ENCODE measurements around the gene CUX1. TPM values are rescaled to one million over a fixed set of nuclear protein-coding genes. Genes with fewer than 3 reads are reported as not detected.

Gene CUX1
- total RNA-seq, 2 donors from 2014 or later, result 42.0 to 47.5 TPM

- Histone ChIP-seq H3K27ac (no peak overlapping the region), H3K36me3 (replicated peaks in 1 of 2; ENCODE audit: insufficient read depth in 1 of 2, low read depth in 2 of 2) (no peaks in the 10 kb centered on the region), H3K9me3 (no peaks in the 10 kb centered on the region), H3K4me1 (peaks cover 6% of the 10 kb centered on the region), H3K4me3 (no peak overlapping the region), H3K27me3 (no peaks in the 10 kb centered on the region)
- no peak for TF ChIP-seq CTCF (IDR thresholded peaks at IDR 0.05)
- no peak for TF ChIP-seq POLR2A (IDR thresholded peaks at IDR 0.05)
- 80 to 93% methylated on average over 7 of the region's 7 CpGs for WGBS, 2 donors
- DNase-seq, result no peak
- intact Hi-C loops (cut with DNase I), result no loop called here
- ATAC-seq, result no peak
These were observed 79.5 kb downstream of the CUX1 start for GRCh38 chr7:101896941-101897340.

- ATAC-seq (no peak), DNase-seq (no peak)
- Histone ChIP-seq H3K27ac (no peak overlapping the region), H3K4me1 (peaks cover 8% of the 10 kb centered on the region), H3K4me3 (no peak overlapping the region), H3K27me3 (no peaks in the 10 kb centered on the region), H3K36me3 (replicated peaks in 1 of 2; ENCODE audit: insufficient read depth in 1 of 2, low read depth in 2 of 2) (no peaks in the 10 kb centered on the region), H3K9me3 (no peaks in the 10 kb centered on the region)
- TF ChIP-seq POLR2A (IDR thresholded peaks at IDR 0.05), result no peak
- TF ChIP-seq CTCF (IDR thresholded peaks at IDR 0.05), result no peak
- WGBS, 2 donors, result 89 to 95% methylated on average over 10 of the region's 10 CpGs
- intact Hi-C loops (cut with DNase I), result no loop called here
These were observed 80.7 kb downstream of the CUX1 start for GRCh38 chr7:101898106-101898505.

GRCh38 chr7:101899616-101900015, 82.2 kb downstream of the CUX1 start:
- Histone ChIP-seq H3K36me3 (replicated peaks in 1 of 2; ENCODE audit: insufficient read depth in 1 of 2, low read depth in 2 of 2) (no peaks in the 10 kb centered on the region), H3K4me1 (peaks cover 8% of the 10 kb centered on the region), H3K27ac (no peak overlapping the region), H3K27me3 (no peaks in the 10 kb centered on the region), H3K9me3 (no peaks in the 10 kb centered on the region), H3K4me3 (no peak overlapping the region)
- 61 to 69% methylated on average over 7 of the region's 7 CpGs for WGBS, 2 donors
- ATAC-seq (no peak), DNase-seq (no peak)
- intact Hi-C loops (cut with DNase I), result no loop called here
- TF ChIP-seq POLR2A (IDR thresholded peaks at IDR 0.05), result no peak
- no peak for TF ChIP-seq CTCF (IDR thresholded peaks at IDR 0.05)

GRCh38 chr7:101900103-101900502, 82.7 kb downstream of the CUX1 start:
- no peaks in the 10 kb centered on the region for H3K9me3 ChIP-seq
- no peak overlapping the region for H3K4me3 ChIP-seq

More at GRCh38 chr7:101900103-101900502, 82.7 kb downstream of the CUX1 start:
- TF ChIP-seq CTCF (IDR thresholded peaks at IDR 0.05) (no peak), POLR2A (IDR thresholded peaks at IDR 0.05) (no peak)
- no peak for DNase-seq
- 93 to 96% methylated on average over 15 to 18 of the region's 18 CpGs for WGBS, 2 donors
- Histone ChIP-seq H3K27me3 (no peaks in the 10 kb centered on the region), H3K36me3 (replicated peaks in 1 of 2; ENCODE audit: insufficient read depth in 1 of 2, low read depth in 2 of 2) (no peaks in the 10 kb centered on the region), H3K4me1 (peaks cover 8% of the 10 kb centered on the region), H3K27ac (no peak overlapping the region)
- ATAC-seq, result no peak
- intact Hi-C loops (cut with DNase I), result no loop called here

All from body of pancreas (tissue), 4 donors.